Measurements from ENCODE around the gene RYR2. TPM values are rescaled to one million over a fixed set of nuclear protein-coding genes. Genes with fewer than 3 reads are reported as not detected.
"Not testable (repeated sequence)": the region's sequence is repeated elsewhere in the genome, so short reads cannot be mapped to it uniquely, and the experiment has no call there.

RYR2 gene
- total RNA-seq, 2 donors from 2014 or later, result 392 to 756 TPM

DNA sequence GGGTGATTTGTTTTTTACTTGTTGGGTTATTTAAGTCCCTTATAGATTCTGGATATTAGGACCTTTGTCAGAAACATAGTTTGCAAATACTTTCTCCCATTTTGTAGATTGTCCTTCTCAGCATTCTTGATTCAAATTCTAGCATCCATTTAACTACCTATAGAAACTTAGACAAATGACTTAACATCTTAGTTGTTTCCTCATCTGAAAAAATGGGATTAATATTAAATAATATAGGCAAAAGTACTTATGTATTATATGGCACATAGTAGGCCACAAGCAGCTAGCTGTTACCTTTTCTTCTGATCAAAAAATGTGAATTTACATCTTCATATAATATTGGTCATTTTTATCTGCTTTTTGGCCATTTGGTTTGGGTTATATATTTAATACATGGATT lies 541.3 kb downstream of the RYR2 start:
- Histone ChIP-seq H3K36me3 (peaks cover 14% of the 10 kb centered on the region), H3K27ac (no peak overlapping the region), H3K9me3 (peaks cover 0 to 4% of the 10 kb centered on the region in 2 donors), H3K4me1 (no peaks in the 10 kb centered on the region), H3K27me3 (no peaks in the 10 kb centered on the region), H3K4me3 (no peak overlapping the region)
- DNase-seq (ENCODE audit: low spot score), result no peak
- TF ChIP-seq, protein P1, sequence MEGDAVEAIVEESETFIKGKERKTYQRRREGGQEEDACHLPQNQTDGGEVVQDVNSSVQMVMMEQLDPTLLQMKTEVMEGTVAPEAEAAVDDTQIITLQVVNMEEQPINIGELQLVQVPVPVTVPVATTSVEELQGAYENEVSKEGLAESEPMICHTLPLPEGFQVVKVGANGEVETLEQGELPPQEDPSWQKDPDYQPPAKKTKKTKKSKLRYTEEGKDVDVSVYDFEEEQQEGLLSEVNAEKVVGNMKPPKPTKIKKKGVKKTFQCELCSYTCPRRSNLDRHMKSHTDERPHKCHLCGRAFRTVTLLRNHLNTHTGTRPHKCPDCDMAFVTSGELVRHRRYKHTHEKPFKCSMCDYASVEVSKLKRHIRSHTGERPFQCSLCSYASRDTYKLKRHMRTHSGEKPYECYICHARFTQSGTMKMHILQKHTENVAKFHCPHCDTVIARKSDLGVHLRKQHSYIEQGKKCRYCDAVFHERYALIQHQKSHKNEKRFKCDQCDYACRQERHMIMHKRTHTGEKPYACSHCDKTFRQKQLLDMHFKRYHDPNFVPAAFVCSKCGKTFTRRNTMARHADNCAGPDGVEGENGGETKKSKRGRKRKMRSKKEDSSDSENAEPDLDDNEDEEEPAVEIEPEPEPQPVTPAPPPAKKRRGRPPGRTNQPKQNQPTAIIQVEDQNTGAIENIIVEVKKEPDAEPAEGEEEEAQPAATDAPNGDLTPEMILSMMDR (IDR thresholded peaks at IDR 0.05), result no peak

DNA sequence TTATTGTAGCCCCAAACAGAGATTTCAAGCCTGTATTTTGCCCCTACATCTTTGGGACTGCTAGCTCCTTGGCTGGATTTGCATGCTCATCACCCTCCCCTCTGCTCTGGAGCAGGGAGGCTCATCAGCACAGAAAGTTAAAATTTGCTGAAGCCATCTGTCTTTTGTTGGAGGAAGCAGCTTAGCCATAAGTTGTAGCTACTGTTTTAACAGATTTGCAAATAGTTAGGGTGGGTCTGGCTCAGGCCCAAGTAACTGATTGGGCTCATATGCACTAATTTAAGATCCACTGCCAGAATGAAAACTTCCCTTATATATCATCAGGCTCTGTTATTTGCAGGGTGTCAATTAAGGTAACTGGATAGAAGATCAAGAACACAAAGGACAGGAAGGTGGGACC lies 541.8 kb downstream of the RYR2 start:
- Histone ChIP-seq H3K4me1 (no peaks in the 10 kb centered on the region), H3K4me3 (no peak overlapping the region), H3K9me3 (no peaks in the 10 kb centered on the region), H3K27ac (no peak overlapping the region), H3K27me3 (no peaks in the 10 kb centered on the region), H3K36me3 (peaks cover 14% of the 10 kb centered on the region)
- TF ChIP-seq, protein P1 (IDR thresholded peaks at IDR 0.05), result no peak
- no peak for DNase-seq (ENCODE audit: low spot score)

DNA sequence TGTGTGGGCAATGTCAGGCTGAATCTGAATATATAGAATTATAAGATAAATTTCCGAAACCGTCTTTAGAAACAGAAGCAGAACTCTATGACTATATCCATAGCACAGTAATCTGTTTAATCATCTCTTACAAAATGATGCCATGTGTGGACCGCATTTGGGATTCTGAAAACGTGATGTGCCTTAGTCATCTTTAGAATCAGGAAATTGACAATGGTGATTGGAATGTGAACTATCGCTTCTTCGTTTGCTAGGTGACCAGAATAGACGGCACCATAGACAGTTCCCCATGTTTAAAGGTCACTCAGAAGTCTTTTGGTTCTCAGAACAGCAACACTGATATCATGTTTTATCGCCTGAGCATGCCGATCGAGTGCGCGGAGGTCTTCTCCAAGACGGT lies 548.4 kb downstream of the RYR2 start:
- Histone ChIP-seq H3K36me3 (peaks cover 38% of the 10 kb centered on the region), H3K27ac (no peak overlapping the region), H3K4me1 (no peaks in the 10 kb centered on the region), H3K9me3 (no peaks in the 10 kb centered on the region), H3K4me3 (no peak overlapping the region), H3K27me3 (no peaks in the 10 kb centered on the region)
- DNase-seq (ENCODE audit: low spot score), result no peak
- TF ChIP-seq, protein P1 (IDR thresholded peaks at IDR 0.05), result no peak

DNA sequence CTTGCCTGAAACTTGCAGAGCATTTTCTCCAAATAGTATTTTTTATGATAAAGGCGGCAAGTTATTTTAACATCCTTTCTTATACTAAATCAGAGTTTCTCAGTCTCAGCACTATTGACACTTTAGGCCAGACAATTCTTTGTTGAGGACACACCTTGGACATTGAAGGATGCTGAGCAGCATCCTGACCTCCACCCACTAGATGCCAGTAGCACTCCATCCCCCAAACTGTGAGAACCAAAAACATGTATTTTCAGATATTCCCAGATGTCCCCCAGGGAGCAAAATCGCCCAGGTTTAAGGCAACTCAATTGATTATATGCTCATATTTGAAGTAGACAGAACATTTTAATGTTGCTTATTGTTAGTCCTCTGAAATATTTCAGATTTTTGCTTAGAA lies 549.4 kb downstream of the RYR2 start:
- no peak for DNase-seq (ENCODE audit: low spot score)
- peaks cover 47% of the 10 kb centered on the region for H3K36me3 ChIP-seq
- TF ChIP-seq, protein P1 (IDR thresholded peaks at IDR 0.05), result no peak
- H3K4me3 ChIP-seq, result no peak overlapping the region
- H3K27ac ChIP-seq, result no peak overlapping the region
- H3K4me1 ChIP-seq, result no peaks in the 10 kb centered on the region
- no peaks in the 10 kb centered on the region for H3K27me3 ChIP-seq
- H3K9me3 ChIP-seq, result no peaks in the 10 kb centered on the region

DNA sequence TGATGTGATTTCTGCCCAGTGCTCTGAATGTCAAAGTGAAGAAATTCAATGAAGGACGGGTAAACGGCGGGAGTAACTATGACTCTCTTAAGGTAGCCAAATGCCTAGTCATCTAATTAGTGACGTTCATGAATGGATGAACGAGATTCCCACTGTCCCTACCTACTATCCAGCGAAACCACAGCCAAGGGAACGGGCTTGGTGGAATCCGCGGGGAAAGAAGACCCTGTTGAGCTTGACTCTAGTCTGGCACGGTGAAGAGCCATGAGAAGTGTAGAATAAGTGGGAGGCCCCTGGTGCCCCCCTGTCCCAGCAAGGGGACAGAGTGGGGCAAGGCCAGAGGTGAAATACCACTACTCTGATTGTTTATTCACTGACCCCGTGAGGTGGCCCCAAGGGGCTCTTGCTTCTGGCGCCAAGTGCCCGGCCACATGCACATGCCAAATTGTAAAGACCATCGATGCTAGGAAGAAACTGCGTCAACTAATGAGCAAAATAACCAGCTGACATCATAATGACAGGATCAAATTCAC lies 561.1 kb downstream of the RYR2 start:
- DNase-seq (ENCODE audit: low spot score); H3K4me3 ChIP-seq; H3K27ac ChIP-seq; H3K27me3 ChIP-seq; H3K4me1 ChIP-seq; H3K9me3 ChIP-seq: not testable (repeated sequence)
- H3K36me3 ChIP-seq, result peaks cover 39% of the 10 kb centered on the region

DNA sequence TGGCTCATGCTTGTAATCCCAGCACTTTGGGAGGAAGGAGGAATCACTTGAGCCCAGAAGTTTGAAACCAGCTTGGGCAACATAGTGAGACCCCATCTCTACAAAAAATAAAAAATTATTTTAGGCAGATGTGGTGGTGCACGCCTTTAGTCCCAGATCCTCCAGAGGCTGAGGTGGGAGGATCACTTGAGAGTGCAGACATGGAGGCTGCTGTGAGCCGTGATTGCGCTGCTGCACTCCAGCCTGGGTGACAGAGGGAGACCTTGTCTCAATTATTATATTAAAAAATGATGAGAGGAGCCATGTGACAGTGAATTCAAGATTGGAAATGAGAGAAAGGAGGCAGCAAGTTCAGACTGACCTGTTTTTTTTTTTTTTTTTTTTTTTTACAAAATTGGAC lies 566.4 kb downstream of the RYR2 start:
- TF ChIP-seq, protein P1 (IDR thresholded peaks at IDR 0.05), result no peak
- Histone ChIP-seq H3K4me1 (no peaks in the 10 kb centered on the region), H3K27me3 (no peaks in the 10 kb centered on the region), H3K27ac (no peak overlapping the region), H3K9me3 (no peaks in the 10 kb centered on the region), H3K4me3 (no peak overlapping the region), H3K36me3 (peaks cover 3% of the 10 kb centered on the region)
- DNase-seq (ENCODE audit: low spot score), result no peak
